PFSK-1 (cell line): ENCODE results near the gene SDK1.

ENCODE experiments used
- POLR2AphosphoS5 ChIP-seq: IDR thresholded peaks from 2 replicates; pipeline ENCODE4 v1.6.1; 2012; ENCODE audit warnings: low read depth, mild to moderate bottlenecking, control low read depth, low read length, moderate library complexity
- SIN3A ChIP-seq: IDR thresholded peaks from 2 replicates; pipeline ENCODE4 v1.6.1; 2012; ENCODE audit warnings: mild to moderate bottlenecking, low read length, moderate library complexity, borderline replicate concordance; ENCODE audit not compliant: insufficient read depth
- TAF1 ChIP-seq: IDR thresholded peaks from 2 replicates; pipeline ENCODE4 v1.6.1; 2012; ENCODE audit warnings: low read length, control low read depth, borderline replicate concordance; ENCODE audit not compliant: insufficient read depth

DNA sequence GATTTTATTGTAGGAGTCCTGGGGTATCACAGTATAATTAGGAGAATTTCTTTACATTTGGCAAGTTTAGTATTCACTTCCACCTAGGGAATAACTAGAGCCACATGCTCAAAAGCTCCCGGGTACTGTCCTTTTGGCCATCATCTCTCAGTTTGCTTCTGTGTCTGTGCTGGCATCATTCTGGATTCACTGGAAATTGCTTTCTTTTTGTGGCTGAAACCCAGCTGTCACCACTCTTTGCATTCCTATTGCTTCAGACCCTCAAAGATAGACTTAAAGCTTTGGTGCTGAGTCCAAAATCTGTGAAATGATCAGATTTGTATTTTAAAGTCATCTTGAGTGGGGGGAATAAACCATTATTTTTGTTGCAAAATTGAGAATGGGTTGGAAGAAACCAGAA, 8.9 kb downstream of the SDK1 start:
- TF ChIP-seq POLR2AphosphoS5 (no peak), SIN3A (no peak), TAF1 (no peak)
